Aorta (tissue), 5 donors: ENCODE measurements around the gene ACP2. TPM values are rescaled to one million over a fixed set of nuclear protein-coding genes. Genes with fewer than 3 reads are reported as not detected.

Source experiments
- ATAC-seq: fragments of 200-7000 bp; cut with Tn5 transposase; one replicate; pipeline ENCODE4 v1.9.1; 2022; ENCODE audit warnings: moderate library complexity; ENCODE audit not compliant: low FRiP score
- DNase-seq, 2 donors: peaks; one replicate each; pipeline ENCODE4 v3.0.0-alpha.2; 2020
- H3K27ac ChIP-seq, 2 donors: one replicate each; pipeline ENCODE4 v1.5.1; 2013; ENCODE audit warnings: low read length in 2 of 2, mild to moderate bottlenecking in 2 of 2, moderate library complexity in 2 of 2, control low read depth in 1 of 2, inconsistent platforms in 1 of 2, low read depth in 1 of 2
- H3K27me3 ChIP-seq, 2 donors: one replicate each; pipeline ENCODE4 v1.6.1; 2013; ENCODE audit warnings: control low read depth in 1 of 2, low read length in 1 of 2, mild to moderate bottlenecking in 1 of 2, moderate library complexity in 1 of 2; ENCODE audit not compliant: insufficient read depth in 2 of 2, control insufficient read depth in 1 of 2
- H3K36me3 ChIP-seq, 2 donors: one replicate each; pipeline ENCODE4 v1.6.1; 2013; ENCODE audit warnings: control low read depth in 1 of 2, low read length in 1 of 2, mild to moderate bottlenecking in 1 of 2; ENCODE audit not compliant: insufficient read depth in 2 of 2, control insufficient read depth in 1 of 2
- H3K4me1 ChIP-seq, 2 donors: one replicate each; pipeline ENCODE4 v1.6.1; 2013; ENCODE audit warnings: low read length in 2 of 2, control low read depth in 1 of 2, mild to moderate bottlenecking in 1 of 2, moderate library complexity in 1 of 2; ENCODE audit not compliant: insufficient read depth in 2 of 2, control insufficient read depth in 1 of 2
- H3K4me3 ChIP-seq, 2 donors: one replicate each; pipeline ENCODE4 v1.5.1; 2013; ENCODE audit warnings: low read length in 2 of 2, control low read depth in 1 of 2, mild to moderate bottlenecking in 1 of 2
- H3K9me3 ChIP-seq: one replicate; pipeline ENCODE4 v1.6.1; 2013; ENCODE audit warnings: mild to moderate bottlenecking, low read length; ENCODE audit not compliant: control insufficient read depth
- WGBS, 2 donors: extraction: QIAGEN DNeasy Blood & Tissue Kit; methylation state at CpG; one replicate each; pipeline ENCODE4 v1.1.7; 2013; 5-methylcytosine and 5-hydroxymethylcytosine counted together
- intact Hi-C, 2 donors: fragments of 100-400 bp; cut with DNase I; formaldehyde crosslinking; loops; one replicate each; pipeline versions ENCODE4 v1.14.2 to v1.15.0; 2022
- polyA plus RNA-seq, 2 donors: library from polyadenylated mRNA; stranded (reverse); fragments of 200-250 nt; gene quantifications; one replicate each; pipeline ENCODE4 v1.2.3, GENCODE V29; 2013
- total RNA-seq, 2 donors: library from RNA; stranded (reverse); fragmentation: NEBNext Ultra II Directional; extraction: Animal tissue kit (Norgen Biotek cat#: 25700); gene quantifications; one replicate each; pipeline ENCODE4 v1.2.1, GENCODE V29; 2021
- donor health status: healthy with polysubstance abuse.
- donor health status: Bipolar disorder and iron deficiency.
- donor health status: DM: no; HTN: no; CAD: no.
- donor health status: DM: no; HTN: no; CAD: no.
- donor health status: DM: yes; HTN: yes; CAD: no.

ACP2 gene
- total and polyA plus RNA-seq, 4 donors, result 18.0 to 27.8 (median 20.2) TPM

DNA sequence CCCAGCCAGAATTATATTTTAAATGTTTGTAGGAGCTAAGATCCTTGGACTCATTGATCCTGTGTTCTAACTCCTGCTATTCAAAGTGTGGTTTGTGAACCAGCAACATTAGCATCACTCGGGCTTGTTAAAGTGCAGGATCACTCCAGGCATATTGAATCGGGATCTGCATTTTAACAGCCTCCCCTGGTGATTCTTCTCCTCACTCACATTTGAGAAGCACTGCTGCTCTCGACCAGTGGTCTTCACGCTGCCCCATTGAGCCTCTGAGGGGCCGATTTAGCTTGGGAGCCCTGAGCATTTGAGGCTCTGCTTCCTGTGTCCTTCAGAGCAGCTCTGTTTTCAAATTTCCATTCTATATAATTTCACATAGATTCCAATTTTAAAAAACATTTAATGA is 32.2 kb upstream of the ACP2 start:
- ATAC-seq (no peak), DNase-seq (no peak)
- Histone ChIP-seq H3K4me3 (no peak overlapping the region), H3K27me3 (no peaks in the 10 kb centered on the region), H3K9me3 (no peaks in the 10 kb centered on the region), H3K36me3 (peaks cover 12 to 32% of the 10 kb centered on the region in 2 donors), H3K4me1 (no peaks in the 10 kb centered on the region), H3K27ac (no peak overlapping the region)
- 64% methylated on average over 5 of the region's 5 CpGs for WGBS, 2 donors
- intact Hi-C loops, result no loop called here

DNA sequence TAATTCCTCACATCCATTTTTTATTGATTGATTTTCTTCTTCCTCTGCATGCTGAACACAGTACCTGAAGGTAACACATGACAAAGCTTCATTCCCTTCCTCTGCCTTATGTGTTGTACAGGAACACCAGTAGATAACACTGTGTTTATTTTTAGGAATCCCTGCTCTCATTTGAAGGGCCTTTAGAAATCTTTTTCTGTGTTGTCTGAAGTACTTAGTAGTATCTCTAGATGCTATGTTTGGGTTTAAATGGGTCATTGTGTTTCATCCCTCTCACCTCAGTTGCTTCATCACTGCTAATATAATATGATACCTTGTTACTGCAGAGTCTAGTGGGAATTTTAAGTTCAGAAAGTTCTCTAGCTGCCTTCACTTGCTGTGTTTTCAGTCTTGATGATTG is 31.5 kb upstream of the ACP2 start:
- H3K27me3 ChIP-seq, result no peaks in the 10 kb centered on the region
- no peak overlapping the region for H3K27ac ChIP-seq
- intact Hi-C loops, result no loop called here
- H3K9me3 ChIP-seq, result no peaks in the 10 kb centered on the region
- H3K4me1 ChIP-seq, result no peaks in the 10 kb centered on the region
- H3K36me3 ChIP-seq, result peaks cover 12 to 28% of the 10 kb centered on the region in 2 donors
- no peak for ATAC-seq
- no peak for DNase-seq
- H3K4me3 ChIP-seq, result no peak overlapping the region

DNA sequence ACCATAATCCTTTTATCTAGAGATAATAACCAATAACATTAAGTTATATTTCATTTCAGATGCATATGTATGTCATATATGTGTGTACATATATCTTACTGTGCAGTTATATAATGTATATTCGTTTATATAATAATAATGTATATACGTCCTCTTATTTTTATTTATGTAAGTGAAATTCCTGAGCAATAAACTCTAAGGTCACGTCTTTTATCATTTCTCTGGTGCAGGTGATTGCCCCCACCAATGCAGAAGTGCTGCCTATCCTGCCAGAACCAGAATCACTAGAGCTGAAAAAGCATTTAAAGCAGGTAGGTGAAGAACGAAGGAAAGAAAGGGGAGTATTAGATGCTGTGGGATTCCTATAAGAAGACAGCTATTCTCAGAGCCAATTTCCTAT is 30.2 kb upstream of the ACP2 start:
- H3K9me3 ChIP-seq, result no peaks in the 10 kb centered on the region
- DNase-seq (no peak), ATAC-seq (no peak)
- H3K4me1 ChIP-seq, result no peaks in the 10 kb centered on the region
- no peak overlapping the region for H3K4me3 ChIP-seq
- intact Hi-C loops, result no loop called here
- H3K27ac ChIP-seq, result no peak overlapping the region
- H3K36me3 ChIP-seq, result peaks cover 12 to 21% of the 10 kb centered on the region in 2 donors
- 89 to 93% methylated on average over 4 of the region's 4 CpGs for WGBS, 2 donors
- no peaks in the 10 kb centered on the region for H3K27me3 ChIP-seq

DNA sequence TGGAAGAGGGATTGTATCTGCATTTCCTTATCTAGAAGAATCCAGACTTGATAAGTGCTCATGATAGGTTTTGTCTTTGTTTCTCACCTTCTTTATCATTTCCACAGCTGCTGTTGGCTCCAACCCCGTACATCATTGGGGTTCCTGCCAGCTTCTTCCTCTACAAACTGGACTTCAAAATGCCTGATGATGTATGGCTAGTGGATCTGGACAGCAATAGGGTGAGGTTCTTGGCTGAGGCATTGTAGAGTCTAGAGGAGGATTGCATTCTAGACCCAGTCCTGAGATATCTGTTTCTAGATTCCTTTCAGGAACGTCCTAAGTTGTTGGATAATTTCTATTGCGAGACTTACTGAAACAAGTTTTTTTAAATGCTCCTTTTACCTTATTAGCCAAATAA is 29.4 kb upstream of the ACP2 start:
- Histone ChIP-seq H3K4me3 (no peak overlapping the region), H3K27ac (no peak overlapping the region), H3K4me1 (no peaks in the 10 kb centered on the region), H3K27me3 (no peaks in the 10 kb centered on the region), H3K36me3 (peaks cover 12 to 21% of the 10 kb centered on the region in 2 donors), H3K9me3 (no peaks in the 10 kb centered on the region)
- 83 to 85% methylated on average over 3 of the region's 3 CpGs for WGBS, 2 donors
- DNase-seq, result no peak
- ATAC-seq, result no peak
- intact Hi-C loops, result no loop called here

DNA sequence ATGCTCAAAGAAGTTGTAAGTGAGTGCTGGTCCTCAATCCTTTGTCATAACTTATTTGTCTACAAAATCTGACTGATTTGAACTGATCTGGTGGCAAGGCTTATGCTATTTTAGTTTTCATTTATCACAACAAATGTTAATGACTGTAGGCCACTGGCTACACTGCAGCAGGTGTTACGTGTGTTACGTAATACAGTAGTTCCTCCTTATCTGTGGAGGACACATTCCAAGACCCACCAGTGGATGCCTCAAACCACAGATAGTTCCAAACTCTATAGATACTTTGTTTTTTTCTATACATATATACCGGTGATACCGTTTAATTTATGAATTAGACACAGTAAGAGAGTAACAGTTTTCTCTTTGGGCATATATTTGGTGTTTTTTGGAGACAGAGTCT is 28.3 kb upstream of the ACP2 start:
- no peaks in the 10 kb centered on the region for H3K4me1 ChIP-seq
- no peaks in the 10 kb centered on the region for H3K27me3 ChIP-seq
- intact Hi-C loops, result no loop called here
- WGBS, 2 donors, result 91 to 96% methylated on average over 4 of the region's 4 CpGs
- no peak for ATAC-seq
- no peak for DNase-seq
- no peak overlapping the region for H3K4me3 ChIP-seq
- H3K27ac ChIP-seq, result no peak overlapping the region
- peaks cover 9 to 15% of the 10 kb centered on the region in 2 donors for H3K36me3 ChIP-seq
- no peaks in the 10 kb centered on the region for H3K9me3 ChIP-seq

DNA sequence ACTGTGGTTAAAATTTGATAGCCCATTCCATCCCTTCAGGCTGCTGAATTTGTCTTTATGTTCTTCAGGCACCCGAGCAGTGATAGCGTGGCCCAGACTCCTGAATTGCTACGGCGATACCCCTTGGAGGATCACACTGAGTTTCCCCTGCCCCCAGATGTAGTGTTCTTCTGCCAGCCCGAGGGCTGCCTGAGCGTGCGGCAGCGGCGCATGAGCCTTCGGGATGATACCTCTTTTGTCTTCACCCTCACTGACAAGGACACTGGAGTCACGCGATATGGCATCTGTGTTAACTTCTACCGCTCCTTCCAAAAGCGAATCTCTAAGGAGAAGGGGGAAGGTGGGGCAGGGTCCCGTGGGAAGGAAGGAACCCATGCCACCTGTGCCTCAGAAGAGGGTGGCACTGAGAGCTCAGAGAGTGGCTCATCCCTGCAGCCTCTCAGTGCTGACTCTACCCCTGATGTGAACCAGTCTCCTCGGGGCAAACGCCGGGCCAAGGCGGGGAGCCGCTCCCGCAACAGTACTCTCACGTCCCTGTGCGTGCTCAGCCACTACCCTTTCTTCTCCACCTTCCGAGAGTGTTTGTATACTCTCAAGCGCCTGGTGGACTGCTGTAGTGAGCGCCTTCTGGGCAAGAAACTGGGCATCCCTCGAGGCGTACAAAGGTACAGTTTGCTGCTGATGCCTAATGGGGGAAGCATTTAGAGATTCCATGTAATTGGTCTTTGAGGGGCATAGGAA is 26.1 kb upstream of the ACP2 start:
- Histone ChIP-seq H3K4me3 (no peak overlapping the region), H3K4me1 (no peaks in the 10 kb centered on the region), H3K27me3 (no peaks in the 10 kb centered on the region), H3K27ac (no peak overlapping the region), H3K36me3 (peaks cover 9 to 12% of the 10 kb centered on the region in 2 donors), H3K9me3 (no peaks in the 10 kb centered on the region)
- 95% methylated on average over 28 of the region's 28 CpGs for WGBS, 2 donors
- DNase-seq (no peak), ATAC-seq (no peak)
- intact Hi-C loops, result loop anchor here in 1 of 2 donors (5.0 kb wide), 1 partner anchor 97 kb away; the partner anchor contains the start of gene ARFGAP2

DNA sequence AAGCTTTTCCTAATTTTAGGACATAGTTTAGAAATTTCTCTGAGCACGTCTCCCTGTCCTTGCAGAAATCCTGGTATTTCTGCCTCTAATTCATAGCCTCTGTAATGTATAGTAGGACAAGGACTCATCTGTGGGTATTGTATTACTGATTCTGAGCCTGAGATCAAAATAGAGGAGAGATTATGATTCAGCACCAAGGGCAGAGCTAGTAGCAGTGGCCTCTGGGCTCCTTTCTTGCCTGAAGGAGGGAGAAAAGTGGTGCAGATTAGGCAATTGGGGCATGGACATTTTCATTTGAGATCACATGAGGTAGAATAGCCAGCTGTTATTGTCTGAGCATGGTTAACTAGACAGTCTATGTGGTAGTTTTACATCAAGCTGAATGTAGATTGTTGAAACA is 24.1 kb upstream of the ACP2 start:
- H3K27me3 ChIP-seq, result no peaks in the 10 kb centered on the region
- peaks cover 6 to 7% of the 10 kb centered on the region in 2 donors for H3K36me3 ChIP-seq
- H3K9me3 ChIP-seq, result no peaks in the 10 kb centered on the region
- WGBS, 2 donors, result 0% methylated on average over 1 of the region's 1 CpG
- H3K4me3 ChIP-seq, result no peak overlapping the region
- H3K4me1 ChIP-seq, result no peaks in the 10 kb centered on the region
- H3K27ac ChIP-seq, result no peak overlapping the region
- intact Hi-C loops, result loop anchor here in 1 of 2 donors (5.0 kb wide), 1 partner anchor 95 kb away; the partner anchor contains the start of gene ARFGAP2
- no peak for ATAC-seq
- DNase-seq, result no peak

DNA sequence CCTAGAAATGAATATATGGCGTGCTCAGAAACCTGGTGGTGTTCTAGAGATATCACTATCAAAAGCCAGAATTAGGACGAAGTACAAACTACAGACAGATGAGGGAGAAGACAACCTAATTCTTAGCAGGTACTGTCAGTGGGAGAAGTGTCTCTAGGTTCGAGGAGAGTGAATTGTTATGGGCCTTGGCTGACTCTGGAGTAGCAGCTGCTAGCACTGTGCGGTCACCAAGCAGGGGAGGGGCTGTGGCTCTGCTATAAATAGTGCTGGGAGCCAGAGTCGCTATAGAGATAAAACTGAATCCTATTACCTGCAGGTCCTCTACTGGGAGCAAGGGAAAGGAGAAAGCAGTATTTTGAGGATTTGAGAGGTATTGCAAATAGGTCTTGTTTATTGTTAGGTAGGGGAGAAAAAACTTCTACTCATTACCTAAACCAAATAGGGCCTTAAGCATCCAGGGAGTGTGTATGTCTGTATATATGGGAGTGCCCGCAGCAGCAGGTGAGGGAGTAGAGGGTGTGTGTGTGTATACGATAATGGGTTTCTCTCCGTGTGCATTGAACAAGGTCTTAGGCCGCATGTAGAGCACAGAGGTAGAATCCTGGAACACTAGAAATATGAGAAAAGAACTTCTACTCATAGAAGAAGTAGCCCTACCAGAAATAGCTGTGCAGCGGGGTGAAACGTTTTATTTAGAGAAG is 23.5 kb upstream of the ACP2 start:
- ATAC-seq, result no peak
- H3K4me3 ChIP-seq, result no peak overlapping the region
- no peaks in the 10 kb centered on the region for H3K9me3 ChIP-seq
- peaks cover 6% of the 10 kb centered on the region in 2 donors for H3K36me3 ChIP-seq
- DNase-seq, result no peak
- intact Hi-C loops, result loop anchor here in 1 of 2 donors (5.0 kb wide), 1 partner anchor 95 kb away; the partner anchor contains the start of gene ARFGAP2
- H3K27ac ChIP-seq, result no peak overlapping the region
- WGBS, 2 donors, result 62 to 63% methylated on average over 11 of the region's 11 CpGs
- H3K27me3 ChIP-seq, result no peaks in the 10 kb centered on the region
- no peaks in the 10 kb centered on the region for H3K4me1 ChIP-seq

DNA sequence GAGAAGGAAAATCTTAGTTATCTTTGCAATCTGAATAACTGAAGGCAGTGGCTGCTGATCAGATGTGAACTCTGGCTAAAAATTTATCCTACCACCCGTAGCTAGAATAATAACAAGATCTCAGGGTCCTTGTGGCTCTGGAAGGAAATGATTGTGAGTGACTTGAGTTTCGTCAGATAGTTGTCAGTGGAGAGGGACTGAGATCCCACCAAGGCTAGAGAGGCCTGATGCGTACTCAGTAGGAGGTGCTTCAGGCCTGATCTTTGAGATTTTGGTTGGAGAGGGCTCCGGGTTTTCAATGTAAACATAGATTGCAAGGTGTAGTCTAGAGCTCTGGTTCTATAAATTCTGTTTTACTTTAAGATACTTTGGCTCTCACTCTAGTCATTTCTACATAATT is 22.7 kb upstream of the ACP2 start:
- H3K27ac ChIP-seq, result no peak overlapping the region
- H3K27me3 ChIP-seq, result no peaks in the 10 kb centered on the region
- no peaks in the 10 kb centered on the region for H3K9me3 ChIP-seq
- intact Hi-C loops, result loop anchor here in 1 of 2 donors (5.0 kb wide), 1 partner anchor 94 kb away; the partner anchor contains the start of gene ARFGAP2
- H3K4me1 ChIP-seq, result no peaks in the 10 kb centered on the region
- ATAC-seq, result no peak
- H3K4me3 ChIP-seq, result no peak overlapping the region
- peaks cover 1 to 2% of the 10 kb centered on the region in 2 donors for H3K36me3 ChIP-seq
- DNase-seq, result no peak
- 52 to 59% methylated on average over 4 of the region's 4 CpGs for WGBS, 2 donors
